ENCODE results near the gene NACA2. TPM values are rescaled to one million over a fixed set of nuclear protein-coding genes. Genes with fewer than 3 reads are reported as not detected.
"Not testable (repeated sequence)": the region's sequence is repeated elsewhere in the genome, so short reads cannot be mapped to it uniquely, and the experiment has no call there.

Gene NACA2
- polyA plus RNA-seq, 3 donors = 0.13 to 0.15 TPM; not detected in 1

DNA sequence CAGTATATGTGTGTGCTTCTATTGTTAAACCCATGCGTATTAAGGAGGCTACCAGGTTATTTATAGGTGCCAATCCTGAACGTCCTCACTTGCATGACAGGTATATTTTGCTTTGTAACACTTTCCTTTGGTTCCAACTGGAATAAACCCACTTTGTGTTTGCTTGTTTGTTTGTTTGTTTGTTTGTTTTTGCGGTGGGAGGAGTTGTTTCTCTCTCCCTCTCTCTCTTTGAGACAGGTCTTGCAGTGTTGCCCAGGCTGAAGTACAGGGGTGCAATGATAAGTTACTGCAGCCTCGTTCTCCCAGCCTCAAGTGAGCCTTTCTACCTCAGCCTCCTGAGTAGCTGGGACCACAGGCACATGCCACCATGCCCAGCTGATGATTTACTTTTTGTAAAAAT lies 28.7 kb downstream of the NACA2 start:
- WGBS, 3 donors = 62 to 73% (median 72%) methylated on average over 4 of the region's 4 CpGs

GRCh38 chr17:61561354-61561753 lies 29.7 kb downstream of the NACA2 start:
- WGBS, 3 donors = 49 to 71% (median 68%) methylated on average over 2 of the region's 2 CpGs
- H3K27ac ChIP-seq (ENCODE audit: low read depth, low read length) = no peak overlapping the region

More for the DNA sequence above, 28.7 kb downstream of the NACA2 start:
- no peak overlapping the region for H3K27ac ChIP-seq (ENCODE audit: low read depth, low read length)

DNA sequence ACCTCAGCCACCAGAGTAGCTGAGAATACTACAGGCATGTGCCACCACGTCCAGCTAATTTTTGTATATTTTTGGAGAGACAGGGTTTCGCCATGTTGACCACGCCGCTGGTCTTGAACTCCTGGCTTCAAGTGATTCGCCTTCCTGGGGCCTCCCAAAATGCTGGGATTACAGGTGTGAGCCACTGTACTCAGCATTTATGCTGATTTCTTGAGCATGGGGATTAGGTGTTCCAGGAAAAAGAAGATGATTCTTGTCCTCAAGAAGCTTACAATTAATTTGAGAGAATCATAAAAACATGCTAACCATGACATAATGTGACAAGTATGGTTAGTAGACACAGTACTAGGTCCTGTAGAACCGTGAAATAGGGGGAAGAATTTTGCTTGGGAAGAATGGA lies 30.9 kb downstream of the NACA2 start:
- WGBS, 3 donors = 81 to 91% (median 91%) methylated on average over 6 of the region's 6 CpGs
- H3K27ac ChIP-seq (ENCODE audit: low read depth, low read length) = no peak overlapping the region

DNA sequence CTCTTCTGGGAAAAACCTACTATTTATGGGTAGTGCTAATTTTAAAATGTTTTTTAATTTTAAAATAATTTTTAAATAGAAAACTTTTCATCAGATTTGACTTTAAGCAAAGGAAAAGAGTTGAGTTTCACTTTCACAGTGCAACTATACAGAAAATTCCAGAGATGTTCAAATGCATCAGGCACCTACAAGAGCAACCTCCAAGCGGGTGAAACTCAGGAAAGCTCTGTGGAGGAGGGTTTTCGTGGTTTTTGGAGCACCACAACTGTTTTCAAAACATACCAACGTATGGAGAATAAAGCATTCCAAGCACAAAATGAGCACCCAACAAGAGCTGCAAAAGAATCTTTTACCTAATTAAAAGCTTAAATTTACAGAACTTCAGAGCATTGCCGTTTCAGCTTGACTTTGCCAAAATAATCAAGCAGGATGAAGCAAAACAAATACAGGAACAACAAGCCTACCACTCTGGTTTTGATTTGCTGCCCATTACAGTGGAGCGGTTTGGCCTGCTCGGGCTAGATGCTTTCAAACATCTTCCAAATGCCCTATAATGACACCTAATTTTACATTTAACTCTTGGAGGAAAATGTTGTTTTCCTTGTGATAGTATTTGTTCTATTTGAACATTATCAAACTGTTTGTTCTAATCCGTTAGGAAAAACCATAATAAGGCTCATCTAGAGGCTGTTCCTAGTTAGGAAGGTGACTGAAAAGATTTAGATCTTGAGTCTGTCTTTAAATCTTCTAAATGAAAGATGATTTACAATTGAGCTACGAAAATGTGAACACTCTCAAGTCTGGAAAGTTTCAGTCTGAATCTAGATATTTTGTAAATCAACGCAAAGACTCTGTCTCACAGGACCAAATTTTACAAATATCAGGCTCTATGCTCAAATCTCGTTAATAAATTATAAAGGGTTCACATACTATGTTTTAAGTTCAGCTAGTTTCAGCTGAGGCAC lies 34.5 kb downstream of the NACA2 start:
- no peak overlapping the region for H3K27ac ChIP-seq (ENCODE audit: low read depth, low read length)
- 73 to 76% (median 74%) methylated on average over 10 of the region's 10 CpGs for WGBS, 3 donors

DNA sequence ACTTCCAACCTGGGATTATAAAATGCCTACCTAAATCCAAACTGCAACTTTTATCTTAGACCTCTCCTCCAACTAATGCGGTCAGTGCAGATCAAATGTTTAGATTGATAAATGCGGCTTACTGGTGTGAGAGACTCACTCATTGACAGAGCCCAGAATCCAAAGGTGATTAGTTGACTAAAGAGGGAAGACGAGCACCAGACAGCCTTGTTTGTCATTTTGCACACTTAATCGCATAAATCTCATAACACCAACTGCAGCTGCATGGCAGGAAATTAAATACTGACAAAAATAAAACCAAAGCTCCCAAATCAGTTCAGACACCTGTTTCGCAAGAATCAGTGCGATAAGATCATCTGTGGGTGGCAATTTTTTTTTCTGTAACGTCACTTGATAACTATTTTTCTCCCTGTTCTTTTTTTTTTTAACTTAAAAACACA lies 35.9 kb downstream of the NACA2 start:
- WGBS, 3 donors = 52 to 67% (median 66%) methylated on average over 7 of the region's 7 CpGs
- H3K27ac ChIP-seq (ENCODE audit: low read depth, low read length) = no peak overlapping the region

DNA sequence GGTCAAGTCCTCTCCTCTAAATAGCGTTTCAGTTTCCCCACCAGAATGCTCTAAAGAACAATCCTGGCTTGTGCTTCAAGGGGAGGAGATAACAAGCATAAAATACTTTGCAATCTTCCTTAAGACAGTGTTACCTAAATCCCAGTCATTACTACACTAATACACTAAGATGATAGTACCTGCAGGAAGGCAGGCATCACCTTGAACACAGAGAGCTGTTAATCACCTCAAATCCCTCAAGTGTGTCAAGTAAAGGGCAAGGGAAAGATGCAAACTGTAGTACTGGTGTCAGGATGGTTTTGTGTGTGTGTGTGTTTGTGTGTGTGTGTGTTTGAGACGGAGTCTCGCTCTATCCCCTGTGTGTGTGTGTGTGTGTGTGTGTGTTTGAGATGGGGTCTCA lies 36.8 kb downstream of the NACA2 start:
- 65 to 77% (median 67%) methylated on average over 3 of the region's 3 CpGs for WGBS, 3 donors
- no peak overlapping the region for H3K27ac ChIP-seq (ENCODE audit: low read depth, low read length)

DNA sequence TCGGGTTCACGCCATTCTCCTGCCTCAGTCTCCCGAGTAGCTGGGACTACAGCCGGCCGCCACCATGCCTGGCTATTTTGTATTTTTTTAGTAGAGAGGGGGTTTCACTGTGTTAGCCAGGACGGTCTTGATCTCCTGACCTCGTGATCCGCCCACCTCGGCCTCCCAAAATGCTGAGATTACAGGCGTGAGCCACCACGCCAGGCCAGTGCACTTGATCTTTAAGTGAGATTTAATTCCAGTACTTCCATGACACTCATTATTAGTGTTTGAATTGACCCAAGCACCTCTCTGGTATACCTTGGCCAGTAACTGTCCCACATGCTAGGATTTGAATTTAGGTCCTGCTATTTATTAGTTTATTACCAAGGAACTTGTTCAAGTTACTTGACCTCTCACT lies 38.5 kb downstream of the NACA2 start:
- WGBS, 3 donors = 84 to 92% (median 90%) methylated on average over 11 of the region's 11 CpGs
- not testable (repeated sequence) for H3K27ac ChIP-seq (ENCODE audit: low read depth, low read length)

DNA sequence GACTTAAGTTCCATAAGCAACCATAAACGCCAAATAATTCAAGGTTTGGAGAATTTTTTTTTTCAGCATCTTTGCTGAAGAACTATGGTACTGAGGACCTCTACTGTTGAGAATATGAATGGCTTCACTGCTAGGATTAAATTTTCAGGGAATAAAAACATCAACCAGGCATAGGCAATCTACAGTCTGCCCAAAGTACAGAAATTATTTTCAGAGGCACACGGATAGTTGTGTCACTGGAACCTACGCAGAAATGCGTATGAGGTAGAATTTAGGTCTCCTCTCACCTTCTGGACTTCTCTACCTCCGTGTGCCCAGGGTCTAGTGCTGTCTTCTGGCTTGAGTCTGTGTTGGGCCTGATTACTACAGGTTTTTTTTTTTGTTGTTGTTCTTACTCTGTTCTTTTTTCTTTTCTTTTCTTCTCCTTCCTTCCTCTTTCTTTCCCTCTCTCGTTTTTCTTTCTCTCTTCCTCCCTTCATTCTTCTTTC lies 39.7 kb downstream of the NACA2 start:
- H3K27ac ChIP-seq (ENCODE audit: low read depth, low read length) = no peak overlapping the region
- 7 to 16% (median 11%) methylated on average over 6 of the region's 6 CpGs for WGBS, 3 donors

- H3K27ac ChIP-seq (ENCODE audit: low read depth, low read length) = no peak overlapping the region
Observed at GRCh38 chr17:61547113-61547512, 43.9 kb downstream of the NACA2 start.

GRCh38 chr17:61545335-61545938 lies 45.6 kb downstream of the NACA2 start:
- H3K27ac ChIP-seq (ENCODE audit: low read depth, low read length) = no peak overlapping the region
- 73 to 100% (median 96%) methylated on average over 1 of the region's 1 CpG for WGBS, 3 donors

GRCh38 chr17:61543786-61544415 lies 47.1 kb downstream of the NACA2 start:
- 74 to 82% (median 75%) methylated on average over 7 to 9 of the region's 9 CpGs for WGBS, 3 donors
- no peak overlapping the region for H3K27ac ChIP-seq (ENCODE audit: low read depth, low read length)

- WGBS, 3 donors = 89 to 93% (median 93%) methylated on average over 8 of the region's 8 CpGs
- H3K27ac ChIP-seq (ENCODE audit: low read depth, low read length) = no peak overlapping the region
Observed at GRCh38 chr17:61542027-61542426, 49.0 kb downstream of the NACA2 start.

DNA sequence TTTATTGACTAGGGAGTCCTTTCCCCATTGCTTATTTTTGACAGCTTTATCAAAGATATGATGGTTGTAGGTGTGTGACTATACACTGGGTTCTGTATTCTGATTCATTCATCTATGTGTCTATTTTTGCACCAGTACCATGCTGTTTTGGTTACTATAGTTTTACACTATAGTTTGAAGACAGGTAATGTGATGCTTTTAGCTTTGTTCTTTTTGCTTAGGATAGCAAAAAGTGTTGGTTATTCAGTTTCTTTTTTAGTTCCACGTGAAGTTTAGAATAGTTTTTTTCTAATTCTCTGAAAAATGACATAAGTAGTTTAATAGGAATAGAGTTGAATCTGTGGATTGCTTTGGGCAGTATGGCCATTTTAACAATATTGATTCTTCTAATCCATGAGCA lies 50.1 kb downstream of the NACA2 start:
- H3K27ac ChIP-seq (ENCODE audit: low read depth, low read length) = no peak overlapping the region
- WGBS, 3 donors = 78 to 83% (median 81%) methylated on average over 1 of the region's 1 CpG

Other genes with a start within 250 kb of the NACA2 start
- gene TBX2, start 191.4 kb downstream of the NACA2 start, polyA plus RNA-seq = 10 to 100 TPM in 2 of 3 donors, 1 to 10 TPM in 1; 2.1 to 24.0 (median 11.3) TPM
- under 1 TPM in 2 of 3 donors, not detected in 1; 0.06 TPM for gene TBX4, start 138.8 kb downstream of the NACA2 start, polyA plus RNA-seq

Measured in adipose tissue (tissue), 3 donors.